HEK293 (cell line): ENCODE results near the gene WRNIP1.

Experiments used
- CTCF ChIA-PET: fragments of 350-600 bp; formaldehyde crosslinking; extraction: SDS; loops from one replicate; lab custom pipeline; 2021; ENCODE audit warnings: antibody characterized with exemption; lab: Yijun Ruan, JAX
- POLR2A ChIA-PET: fragments of 300-600 bp; formaldehyde crosslinking; extraction: SDS; loops from one replicate; lab custom pipeline; 2020; ENCODE audit warnings: antibody characterized with exemption, inconsistent platforms; lab: Yijun Ruan, JAX
- H3K27ac ChIP-seq: fragments of 200-500 bp; sonication (Bioruptor generic); 2 replicates; pipeline ENCODE4 v1.5.1; 2014; ENCODE audit warnings: low read depth, low read length, control low read depth, inconsistent platforms; ENCODE audit errors: extremely low read depth
- H3K36me3 ChIP-seq, 2 experiments: fragments of 200-500 bp in 1 of 2; sonication (Bioruptor generic) in 1 of 2; 1 replicate in 1 of 2; 2 replicates in 1 of 2; pipeline ENCODE4 v1.5.1; 2014 to 2017; ENCODE audit warnings: inconsistent platforms in 2 of 2, low read length in 2 of 2; ENCODE audit not compliant: control insufficient read depth in 2 of 2, insufficient read depth in 1 of 2
- H3K4me1 ChIP-seq: fragments of 200-500 bp; sonication (Bioruptor generic); 2 replicates; pipeline ENCODE4 v1.5.1; 2014; ENCODE audit warnings: mild to moderate bottlenecking, low read length, inconsistent platforms; ENCODE audit not compliant: control insufficient read depth, insufficient read depth
- H3K4me3 ChIP-seq: 2 replicates; pipeline ENCODE4 v1.5.1; 2011; ENCODE audit warnings: low read depth, mild to moderate bottlenecking, control low read depth, low read length, moderate library complexity
- H3K9me3 ChIP-seq: fragments of 200-500 bp; sonication (Bioruptor generic); 2 replicates; pipeline ENCODE4 v1.5.1; 2014; ENCODE audit warnings: low read depth, low read length, inconsistent platforms; ENCODE audit not compliant: control insufficient read depth, insufficient read depth
- BCL11A ChIP-seq: fragments of 450-650 bp; formaldehyde crosslinking; IDR thresholded peaks from 2 replicates; pipeline ENCODE4 v1.5.1; 2016; ENCODE audit warnings: low read depth, missing biosample characterization, missing genetic modification characterization
- GLI4 ChIP-seq: fragments of 450-650 bp; formaldehyde crosslinking; IDR thresholded peaks from 2 replicates; pipeline ENCODE4 v1.5.1; 2016; ENCODE audit warnings: missing biosample characterization, missing genetic modification characterization
- HOXC10 ChIP-seq: sonication (generic); formaldehyde crosslinking; IDR thresholded peaks from 2 replicates; pipeline ENCODE4 v1.8.1; 2023; ENCODE audit warnings: mild to moderate bottlenecking, missing genetic modification reagents
- KLF17 ChIP-seq: fragments of 450-650 bp; formaldehyde crosslinking; IDR thresholded peaks from 2 replicates; pipeline ENCODE4 v1.5.1; 2016; ENCODE audit warnings: missing biosample characterization, missing genetic modification characterization
- OVOL3 ChIP-seq: fragments of 450-650 bp; formaldehyde crosslinking; IDR thresholded peaks from 2 replicates; pipeline ENCODE4 v1.5.1; 2016; ENCODE audit warnings: missing biosample characterization, missing genetic modification characterization
- PBX3 ChIP-seq: sonication (generic); formaldehyde crosslinking; IDR thresholded peaks from 2 replicates; pipeline ENCODE4 v1.8.1; 2022; ENCODE audit warnings: mild to moderate bottlenecking, moderate library complexity, missing genetic modification reagents
- SCRT1 ChIP-seq: fragments of 450-650 bp; formaldehyde crosslinking; IDR thresholded peaks from 2 replicates; pipeline ENCODE4 v1.5.1; 2016; ENCODE audit warnings: missing biosample characterization, missing genetic modification characterization, borderline replicate concordance
- YY2 ChIP-seq: fragments of 450-650 bp; formaldehyde crosslinking; IDR thresholded peaks from 2 replicates; pipeline ENCODE4 v1.5.1; 2016; ENCODE audit warnings: missing biosample characterization, missing genetic modification characterization
- ZBTB21 ChIP-seq: fragments of 450-650 bp; formaldehyde crosslinking; IDR thresholded peaks from 2 replicates; pipeline ENCODE4 v1.5.1; 2017; ENCODE audit warnings: missing biosample characterization, missing genetic modification characterization
- ZBTB48 ChIP-seq: fragments of 450-650 bp; formaldehyde crosslinking; IDR thresholded peaks from 2 replicates; pipeline ENCODE4 v1.5.1; 2016; ENCODE audit warnings: missing biosample characterization, missing genetic modification characterization
- ZBTB7A ChIP-seq: fragments of 450-650 bp; formaldehyde crosslinking; IDR thresholded peaks from 2 replicates; pipeline ENCODE4 v1.5.1; 2016; ENCODE audit warnings: low read depth, missing biosample characterization, missing genetic modification characterization
- ZBTB8A ChIP-seq: fragments of 450-650 bp; formaldehyde crosslinking; IDR thresholded peaks from 2 replicates; pipeline ENCODE4 v1.5.1; 2016; ENCODE audit warnings: missing biosample characterization, missing genetic modification characterization
- ZFP41 ChIP-seq: fragments of 450-650 bp; formaldehyde crosslinking; IDR thresholded peaks from 2 replicates; pipeline ENCODE4 v1.5.1; 2016; ENCODE audit warnings: missing biosample characterization, missing genetic modification characterization, borderline replicate concordance
- ZNF138 ChIP-seq: fragments of 450-650 bp; formaldehyde crosslinking; IDR thresholded peaks from 2 replicates; pipeline ENCODE4 v1.5.1; 2016; ENCODE audit warnings: missing biosample characterization, missing genetic modification characterization, borderline replicate concordance
- ZNF155 ChIP-seq: fragments of 450-650 bp; formaldehyde crosslinking; IDR thresholded peaks from 2 replicates; pipeline ENCODE4 v1.5.1; 2016; ENCODE audit warnings: missing biosample characterization, missing genetic modification characterization
- ZNF157 ChIP-seq: fragments of 450-650 bp; formaldehyde crosslinking; IDR thresholded peaks from 2 replicates; pipeline ENCODE4 v1.5.1; 2016; ENCODE audit warnings: missing biosample characterization, missing genetic modification characterization
- ZNF221 ChIP-seq: fragments of 450-650 bp; formaldehyde crosslinking; IDR thresholded peaks from 2 replicates; pipeline ENCODE4 v1.5.1; 2017; ENCODE audit warnings: missing biosample characterization, missing genetic modification characterization, borderline replicate concordance
- ZNF362 ChIP-seq: fragments of 450-650 bp; formaldehyde crosslinking; IDR thresholded peaks from 2 replicates; pipeline ENCODE4 v1.5.1; 2016; ENCODE audit warnings: missing biosample characterization, missing genetic modification characterization
- ZNF416 ChIP-seq: fragments of 450-650 bp; formaldehyde crosslinking; IDR thresholded peaks from 2 replicates; pipeline ENCODE4 v1.5.1; 2016; ENCODE audit warnings: missing biosample characterization, missing genetic modification characterization
- ZNF473 ChIP-seq: fragments of 450-650 bp; formaldehyde crosslinking; IDR thresholded peaks from 2 replicates; pipeline ENCODE4 v1.5.1; 2017; ENCODE audit warnings: missing biosample characterization, missing genetic modification characterization
- ZNF518A ChIP-seq: fragments of 450-650 bp; formaldehyde crosslinking; conservative IDR thresholded peaks from 2 replicates; pipeline ENCODE4 v1.5.1; 2016; ENCODE audit warnings: low read depth, missing biosample characterization, missing genetic modification characterization
- ZNF549 ChIP-seq: fragments of 450-650 bp; IDR thresholded peaks from 2 replicates; pipeline ENCODE4 v1.5.1; 2018; ENCODE audit warnings: missing biosample characterization, missing genetic modification characterization, mild to moderate bottlenecking, inconsistent platforms, moderate library complexity
- ZNF560 ChIP-seq: fragments of 450-650 bp; formaldehyde crosslinking; IDR thresholded peaks from 2 replicates; pipeline ENCODE4 v1.5.1; 2017; ENCODE audit warnings: missing biosample characterization, missing genetic modification characterization, borderline replicate concordance
- ZNF785 ChIP-seq: fragments of 450-650 bp; formaldehyde crosslinking; IDR thresholded peaks from 2 replicates; pipeline ENCODE4 v1.5.1; 2016; ENCODE audit warnings: missing biosample characterization, missing genetic modification characterization
- ZNF830 ChIP-seq: fragments of 450-650 bp; IDR thresholded peaks from 2 replicates; pipeline ENCODE4 v1.5.0; 2018; ENCODE audit warnings: missing biosample characterization, missing genetic modification characterization, low read depth, mild to moderate bottlenecking, moderate library complexity
- TF ChIP-seq, protein P1 (sequence below): fragments of 450-650 bp; formaldehyde crosslinking; IDR thresholded peaks from 2 replicates; pipeline ENCODE4 v1.5.1; 2017; ENCODE audit warnings: missing biosample characterization, missing genetic modification characterization

Gene WRNIP1

GRCh38 chr6:2718334-2719092 lies 46.7 kb upstream of the WRNIP1 start:
- POLR2A ChIA-PET, result interaction anchor here (0.6 kb wide), 1 partner anchor 81 kb away, joined by 4 read pairs; no protein-coding TSS in a partner anchor
- Histone ChIP-seq H3K9me3 (no peaks in the 10 kb centered on the region), H3K27ac (no peak overlapping the region), H3K4me1 (no peaks in the 10 kb centered on the region), H3K4me3 (no peak overlapping the region), H3K36me3 (no peaks in the 10 kb centered on the region)
- TF ChIP-seq OVOL3 (tag by site-specific recombination) (no peak), ZNF549 (tag by site-specific recombination) (no peak), KLF17 (no peak), ZNF830 (no peak), ZBTB21 (tag by site-specific recombination) (no peak), ZBTB48 (tag by site-specific recombination) (no peak), ZNF138 (tag by site-specific recombination) (no peak), ZNF157 (no peak), ZNF473 (tag by site-specific recombination) (no peak), ZFP41 (tag by site-specific recombination) (no peak), ZBTB8A (tag by site-specific recombination) (no peak), SCRT1 (tag by site-specific recombination) (no peak), ZNF560 (no peak), ZNF362 (tag by site-specific recombination) (no peak), ZNF416 (tag by site-specific recombination) (no peak), ZNF155 (tag by site-specific recombination) (no peak), BCL11A (no peak), HOXC10 (CRISPR knock-in tag) (no peak), ZNF785 (tag by site-specific recombination) (no peak)
- TF ChIP-seq, protein P1, sequence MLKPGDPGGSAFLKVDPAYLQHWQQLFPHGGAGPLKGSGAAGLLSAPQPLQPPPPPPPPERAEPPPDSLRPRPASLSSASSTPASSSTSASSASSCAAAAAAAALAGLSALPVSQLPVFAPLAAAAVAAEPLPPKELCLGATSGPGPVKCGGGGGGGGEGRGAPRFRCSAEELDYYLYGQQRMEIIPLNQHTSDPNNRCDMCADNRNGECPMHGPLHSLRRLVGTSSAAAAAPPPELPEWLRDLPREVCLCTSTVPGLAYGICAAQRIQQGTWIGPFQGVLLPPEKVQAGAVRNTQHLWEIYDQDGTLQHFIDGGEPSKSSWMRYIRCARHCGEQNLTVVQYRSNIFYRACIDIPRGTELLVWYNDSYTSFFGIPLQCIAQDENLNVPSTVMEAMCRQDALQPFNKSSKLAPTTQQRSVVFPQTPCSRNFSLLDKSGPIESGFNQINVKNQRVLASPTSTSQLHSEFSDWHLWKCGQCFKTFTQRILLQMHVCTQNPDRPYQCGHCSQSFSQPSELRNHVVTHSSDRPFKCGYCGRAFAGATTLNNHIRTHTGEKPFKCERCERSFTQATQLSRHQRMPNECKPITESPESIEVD (tag by site-specific recombination), result no peak
- CTCF ChIA-PET, result interaction anchor here (0.6 to 1.3 kb wide), 4 partner anchors 32 to 1954 kb away, joined by 3 read pairs; partner anchors contain the start of gene MYLK4

GRCh38 chr6:2719093-2719455 lies 46.1 kb upstream of the WRNIP1 start:
- Histone ChIP-seq H3K4me3 (no peak overlapping the region), H3K4me1 (no peaks in the 10 kb centered on the region), H3K36me3 (no peaks in the 10 kb centered on the region), H3K27ac (no peak overlapping the region), H3K9me3 (no peaks in the 10 kb centered on the region)
- ChIA-PET POLR2A (no interaction called here), CTCF (interaction anchor here (0.6 to 1.3 kb wide), 3 partner anchors 31 to 86 kb away, joined by 3 read pairs; partner anchors contain the start of gene MYLK4)
- no peak for TF ChIP-seq ZNF221
- TF ChIP-seq ZBTB7A (tag by site-specific recombination), result no peak
- no peak for TF ChIP-seq ZNF518A (tag by site-specific recombination)
- TF ChIP-seq YY2 (tag by site-specific recombination), result no peak
- no peak for TF ChIP-seq PBX3 (CRISPR knock-in tag)
- TF ChIP-seq GLI4, result no peak
